Measurements from ENCODE around the gene GATB. TPM values are rescaled to one million over a fixed set of nuclear protein-coding genes. Genes with fewer than 3 reads are reported as not detected.

GATB gene
- total and polyA plus RNA-seq, 2 donors (not counting 3 experiments of a cell fraction or from before 2014, with no cell fraction given), result 14.4 to 17.7 TPM

DNA sequence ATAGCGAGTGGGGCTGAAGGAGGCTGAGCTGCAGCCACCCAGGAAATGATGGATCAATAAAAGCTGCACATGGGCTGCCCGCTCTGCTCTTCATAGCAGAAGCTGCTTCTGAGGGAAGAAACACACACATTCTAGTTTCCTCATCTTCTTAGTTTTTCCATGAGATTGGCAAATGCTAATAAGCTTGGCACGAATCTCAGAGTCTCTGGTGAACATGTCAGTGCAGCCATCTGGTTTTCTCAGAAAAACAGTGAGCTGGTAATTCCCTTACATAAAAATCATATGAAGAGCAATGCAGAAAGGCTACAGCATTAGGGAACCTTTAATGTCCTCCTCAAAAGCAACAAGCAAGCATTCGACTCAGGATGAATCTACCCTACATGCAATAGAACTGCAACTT is 69.9 kb downstream of the GATB start:
- Histone ChIP-seq H3K9me1 (replicated peaks; ENCODE audit: control insufficient read depth, extremely low read depth, insufficient read depth, low read length) (no peaks in the 10 kb centered on the region), H2AFZ (ENCODE audit: low read depth, low read length) (no peak overlapping the region), H3K27ac (ENCODE audit: insufficient read depth, low read depth, low read length) (no peak overlapping the region), H3K4me3 (replicated peaks in 1 of 3; ENCODE audit: insufficient read depth in 1 of 3, low read depth in 1 of 3, low read length in 3 of 3) (no peak overlapping the region), H4K20me1 (replicated peaks; ENCODE audit: control insufficient read depth, extremely low read depth, insufficient read depth, low read length) (no peaks in the 10 kb centered on the region), H3K9me3 (replicated peaks; ENCODE audit: control insufficient read depth, insufficient read depth, low read length) (no peaks in the 10 kb centered on the region), H3K9ac (replicated peaks; ENCODE audit: extremely low read depth, insufficient read depth, low read length) (no peak overlapping the region), H3K27me3 (ENCODE audit: control insufficient read depth in 2 of 2, insufficient read depth in 2 of 2, low read length in 2 of 2) (no peaks in the 10 kb centered on the region), H3K79me2 (ENCODE audit: control insufficient read depth, insufficient read depth, low read length) (no peaks in the 10 kb centered on the region), H3K36me3 (ENCODE audit: control insufficient read depth in 2 of 2, extremely low read depth in 1 of 2, insufficient read depth in 2 of 2, low read length in 2 of 2) (no peaks in the 10 kb centered on the region), H3K4me1 (ENCODE audit: control insufficient read depth, extremely low read depth, insufficient read depth, low read length) (peaks cover 13% of the 10 kb centered on the region), H3K4me2 (ENCODE audit: insufficient read depth, low read length) (no peak overlapping the region)
- DNase-seq (ENCODE audit: low read depth, low spot score) (no peak), FAIRE-seq (no peak)
- dilution Hi-C loops (cut with MboI; ENCODE audit: extremely low pct_ligation_motif_present, low sequenced_read_pairs) (no loop called here), intact Hi-C loops (cut with micrococcal nuclease) (no loop called here)
- CTCF ChIA-PET, result interaction anchor here (1.3 kb wide), 1 partner anchor 111 kb away, joined by 3 read pairs; no protein-coding TSS in a partner anchor
- BruUV-seq (replicated peaks), result no TSS peak
- POLR2A ChIA-PET, result no interaction called here
- no peak for TF ChIP-seq EZH2 (IDR thresholded peaks at IDR 0.05; ENCODE audit: borderline replicate concordance, low read depth, low read length, severe bottlenecking)
- TF ChIP-seq MAX (IDR thresholded peaks at IDR 0.05; ENCODE audit: insufficient read depth, insufficient read length), result no peak
- no peak for TF ChIP-seq POLR2AphosphoS5 (IDR thresholded peaks at IDR 0.05; ENCODE audit: insufficient read depth, low read depth, low read length)
- TF ChIP-seq JUN (IDR thresholded peaks at IDR 0.05; ENCODE audit: borderline replicate concordance, insufficient read depth, insufficient read length, low read depth), result no peak
- no peak for TF ChIP-seq GATA2 (IDR thresholded peaks at IDR 0.05; ENCODE audit: insufficient read depth, insufficient read length, low read depth, low read length)
- no peak for TF ChIP-seq CTCF (IDR thresholded peaks at IDR 0.05; ENCODE audit: extremely low read depth in 1 of 2, insufficient read depth in 1 of 2, low read depth in 1 of 2, low read length in 2 of 2)
- TF ChIP-seq FOS (IDR thresholded peaks at IDR 0.05; ENCODE audit: borderline replicate concordance, insufficient read depth, low read length), result no peak
- TF ChIP-seq MYC (IDR thresholded peaks at IDR 0.05; ENCODE audit: low read depth, low read length), result no peak
- TF ChIP-seq POLR2A (IDR thresholded peaks at IDR 0.05; ENCODE audit: low read depth, low read length), result no peak
